ENCODE results near the gene PODXL2. TPM values are rescaled to one million over a fixed set of nuclear protein-coding genes. Genes with fewer than 3 reads are reported as not detected.

PODXL2 gene
- total RNA-seq, 1 experiment from 2014 or later, result 5.7 TPM

DNA sequence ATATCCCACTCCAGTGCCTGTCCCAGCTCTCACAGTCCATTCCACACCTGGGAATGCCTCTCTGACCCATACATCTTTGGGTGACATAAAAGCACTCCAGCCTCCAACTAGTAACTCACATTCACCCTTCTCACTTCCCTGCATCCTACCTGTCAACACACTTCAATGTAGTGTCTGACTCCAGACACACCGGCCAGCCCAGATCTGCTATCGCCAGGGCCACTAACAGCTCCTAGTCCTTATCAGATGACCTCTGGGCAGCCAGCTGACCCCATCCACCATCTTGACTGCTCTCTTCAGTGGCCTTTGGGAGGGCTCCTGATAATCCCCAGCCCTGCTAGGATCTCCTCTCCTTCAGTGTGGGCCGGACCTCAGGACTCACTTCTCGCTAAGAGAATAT, 33.7 kb upstream of the PODXL2 start (continued):
- TF ChIP-seq, protein P1, sequence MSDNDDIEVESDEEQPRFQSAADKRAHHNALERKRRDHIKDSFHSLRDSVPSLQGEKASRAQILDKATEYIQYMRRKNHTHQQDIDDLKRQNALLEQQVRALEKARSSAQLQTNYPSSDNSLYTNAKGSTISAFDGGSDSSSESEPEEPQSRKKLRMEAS (IDR thresholded peaks at IDR 0.05), result no peak

DNA sequence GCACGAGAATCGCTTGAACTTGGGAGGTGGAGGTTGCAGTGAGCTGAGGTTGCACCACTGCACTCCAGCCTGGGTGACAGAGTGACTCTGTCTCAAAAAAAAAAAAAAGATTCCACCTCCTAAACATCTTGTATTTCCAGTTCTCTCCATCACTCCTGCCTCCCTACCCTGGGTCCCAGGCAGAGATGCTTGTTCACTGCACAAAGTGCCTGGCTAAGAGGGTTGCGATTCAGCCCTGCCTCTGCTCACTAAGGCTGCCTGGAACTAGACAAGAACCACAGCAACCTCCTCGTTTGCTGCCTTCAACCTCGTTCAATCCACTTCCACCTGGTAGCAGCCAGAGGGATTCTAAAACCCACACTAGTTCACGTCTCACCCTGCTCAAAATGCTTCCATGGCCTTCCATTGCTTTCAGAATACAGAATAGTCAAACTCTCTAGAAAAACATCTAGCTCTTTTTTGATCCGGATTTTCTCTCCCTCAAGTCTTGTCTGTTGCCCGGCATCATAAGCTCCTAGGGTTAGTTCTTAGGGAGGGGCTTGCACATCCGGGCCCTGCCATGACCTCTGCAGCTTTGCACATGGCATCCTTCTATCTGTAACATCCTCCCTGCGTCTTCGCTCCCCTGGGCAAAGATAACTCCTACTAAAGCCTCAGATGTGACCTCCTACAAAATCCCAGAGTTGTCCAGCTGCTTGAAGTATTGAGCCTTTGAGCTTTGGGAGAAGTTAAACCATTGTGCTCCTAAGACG, 31.8 kb upstream of the PODXL2 start:
- RAD21 ChIA-PET (ENCODE audit: low non-redundant PET in 1 of 2, low total read pairs in 2 of 2, uncharacterized antibody in 2 of 2, unreplicated experiment in 2 of 2), result interaction anchor here in 1 of 2 experiments (0.7 kb wide), 1 partner anchor 22 kb away, joined by 3 read pairs; no protein-coding TSS in a partner anchor
- DNase-seq (ENCODE audit: low read depth, low spot score), result no peak
- peaks cover 14 to 32% of the 10 kb centered on the region in 2 experiments; a peak in 3 of 4 replicates for H3K36me3 ChIP-seq (ENCODE audit: control insufficient read depth in 1 of 2, insufficient read depth in 2 of 2, low read length in 2 of 2)
- H3K4me2 ChIP-seq (ENCODE audit: low read length), result peak overlapping the region; percentile 99
- no peaks in the 10 kb centered on the region for H4K20me1 ChIP-seq (ENCODE audit: insufficient read depth)
- no peak for ATAC-seq
- no peak overlapping the region for H2AFZ ChIP-seq (ENCODE audit: low read depth, low read length, poor library complexity, severe bottlenecking)
- POLR2A ChIA-PET, result interaction anchor here (0.6 to 1.0 kb wide), 2 partner anchors 12 to 527 kb away, joined by 3 read pairs; partner anchors contain the start of gene RUVBL1
- CTCF ChIA-PET, result interaction anchor here (0.7 kb wide), 1 partner anchor 22 kb away, joined by 3 read pairs; no protein-coding TSS in a partner anchor
- peaks cover 14 to 25% of the 10 kb centered on the region in 2 experiments for H3K4me1 ChIP-seq (ENCODE audit: control insufficient read depth in 1 of 2, insufficient read depth in 2 of 2, low read length in 2 of 2)
- H3K27ac ChIP-seq (ENCODE audit: low read depth, low read length), result peak overlapping the region; percentile 54
- BruUV-seq (replicated peaks), result TSS peak; percentile 82
- intact Hi-C loops (cut with micrococcal nuclease), result loop anchor here (10.0 kb wide), 2 partner anchors 458 to 538 kb away; partner anchors contain the start of gene SEC61A1
- H3K9me3 ChIP-seq (ENCODE audit: control insufficient read depth in 1 of 2, insufficient read depth in 1 of 2, low read depth in 1 of 2, low read length in 2 of 2), result no peaks in the 10 kb centered on the region
- H3K9me2 ChIP-seq (ENCODE audit: insufficient read depth), result no peaks in the 10 kb centered on the region
- H3K4me3 ChIP-seq (replicated peaks in 1 of 2; ENCODE audit: low read depth in 1 of 2, low read length in 2 of 2), result peak overlapping the region; percentile 83 to 90
- peaks cover 40% of the 10 kb centered on the region for H3K79me2 ChIP-seq (ENCODE audit: insufficient read depth, low read length)
- H3K27me3 ChIP-seq (ENCODE audit: insufficient read depth, low read length), result no peaks in the 10 kb centered on the region
- H3K9ac ChIP-seq (ENCODE audit: low read length), result peak overlapping the region; percentile 99
- TF ChIP-seq EZH2phosphoT487 (IDR thresholded peaks at IDR 0.05; ENCODE audit: borderline replicate concordance) (no peak), FOSL1 (IDR thresholded peaks at IDR 0.05; ENCODE audit: low read depth) (no peak), ELF1 (IDR thresholded peaks at IDR 0.05; ENCODE audit: borderline replicate concordance, low read depth) (no peak)
